HEK293T (cell line): ENCODE measurements around the gene MYLK.

Experiments
- CTCF ChIA-PET: fragments of 350-600 bp; formaldehyde crosslinking; extraction: SDS; loops from one replicate; lab custom pipeline; 2021; ENCODE audit warnings: antibody characterized with exemption, inconsistent platforms; lab: Yijun Ruan, JAX
- POLR2A ChIA-PET: fragments of 350-600 bp; formaldehyde crosslinking; extraction: SDS; loops from one replicate; lab custom pipeline; 2020; ENCODE audit warnings: antibody characterized with exemption, inconsistent platforms; lab: Yijun Ruan, JAX
- DNase-seq: peaks from one replicate; pipeline ENCODE4 v3.0.0; 2012; ENCODE audit warnings: mixed read lengths; ENCODE audit errors: extremely low spot score
- ARNT ChIP-seq: fragments of 450-650 bp; IDR thresholded peaks from 2 replicates; pipeline ENCODE4 v1.6.1; 2017; ENCODE audit warnings: mild to moderate bottlenecking
- BHLHE40 ChIP-seq: fragments of 450-650 bp; IDR thresholded peaks from 2 replicates; pipeline ENCODE4 v1.6.1; 2016; ENCODE audit warnings: mild to moderate bottlenecking, moderate library complexity, borderline replicate concordance
- CTBP1 ChIP-seq: fragments of 450-650 bp; IDR thresholded peaks from 2 replicates; pipeline ENCODE4 v1.6.1; 2016; ENCODE audit warnings: borderline replicate concordance
- ELF4 ChIP-seq: fragments of 450-650 bp; IDR thresholded peaks from 2 replicates; pipeline ENCODE4 v1.6.1; 2017; ENCODE audit warnings: antibody characterized with exemption
- FOXA1 ChIP-seq: fragments of 450-650 bp; IDR thresholded peaks from 2 replicates; pipeline ENCODE4 v1.6.1; 2016; ENCODE audit warnings: mild to moderate bottlenecking
- FOXK2 ChIP-seq: fragments of 450-650 bp; IDR thresholded peaks from 2 replicates; pipeline ENCODE4 v1.6.1; 2016; ENCODE audit warnings: mild to moderate bottlenecking
- FOXM1 ChIP-seq: fragments of 450-650 bp; IDR thresholded peaks from 2 replicates; pipeline ENCODE4 v1.6.1; 2017; ENCODE audit warnings: mild to moderate bottlenecking, borderline replicate concordance
- HDGF ChIP-seq: fragments of 450-650 bp; IDR thresholded peaks from 2 replicates; pipeline ENCODE4 v1.6.1; 2017; ENCODE audit warnings: antibody characterized with exemption, borderline replicate concordance
- L3MBTL2 ChIP-seq: fragments of 450-650 bp; conservative IDR thresholded peaks from 2 replicates; pipeline ENCODE4 v1.6.1; 2016; ENCODE audit warnings: mild to moderate bottlenecking
- LEF1 ChIP-seq: fragments of 450-650 bp; IDR thresholded peaks from 2 replicates; pipeline ENCODE4 v1.6.1; 2017; ENCODE audit warnings: mild to moderate bottlenecking, borderline replicate concordance
- NFRKB ChIP-seq: fragments of 450-650 bp; IDR thresholded peaks from 2 replicates; pipeline ENCODE4 v1.6.1; 2016; ENCODE audit warnings: mild to moderate bottlenecking, moderate library complexity
- SP1 ChIP-seq: fragments of 450-650 bp; IDR thresholded peaks from 2 replicates; pipeline ENCODE4 v1.6.1; 2017
- SUZ12 ChIP-seq: fragments of 450-650 bp; IDR thresholded peaks from 2 replicates; pipeline ENCODE4 v1.6.1; 2016; ENCODE audit warnings: mild to moderate bottlenecking
- TARDBP ChIP-seq: fragments of 450-650 bp; IDR thresholded peaks from 2 replicates; pipeline ENCODE4 v1.6.1; 2016
- ZNF384 ChIP-seq: fragments of 450-650 bp; IDR thresholded peaks from 2 replicates; pipeline ENCODE4 v1.6.1; 2016
- TF ChIP-seq, protein P1 (sequence below): fragments of 450-650 bp; IDR thresholded peaks from 2 replicates; pipeline ENCODE4 v1.6.1; 2016

Gene MYLK

DNA sequence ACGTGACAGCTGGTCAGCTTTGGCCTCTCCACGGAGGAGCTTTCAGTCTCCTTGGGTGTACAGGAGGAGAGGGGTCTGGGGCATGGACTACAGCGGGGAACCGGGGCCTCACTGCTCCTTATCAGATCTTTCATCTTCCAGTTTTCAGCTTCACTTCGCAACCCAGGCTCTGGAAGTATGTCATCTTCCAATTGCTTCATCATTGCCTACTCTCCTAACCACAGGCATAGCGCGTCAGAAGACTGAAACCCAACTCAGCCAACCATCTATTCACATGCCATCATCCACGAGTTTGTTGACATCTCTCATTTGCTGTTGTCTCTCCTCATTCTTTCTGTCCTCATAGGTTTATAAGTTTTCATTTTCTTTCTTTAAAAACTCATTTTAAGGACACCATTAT is 119.5 kb downstream of the MYLK start:
- ChIA-PET CTCF (no interaction called here), POLR2A (no interaction called here)
- no peak for TF ChIP-seq L3MBTL2
- TF ChIP-seq SP1: no peak
- TF ChIP-seq SUZ12: no peak
- no peak for TF ChIP-seq ELF4
- TF ChIP-seq LEF1: no peak
- TF ChIP-seq BHLHE40: no peak
- TF ChIP-seq HDGF: no peak
- TF ChIP-seq FOXA1: no peak
- no peak for TF ChIP-seq ARNT
- no peak for TF ChIP-seq ZNF384
- DNase-seq: no peak

DNA sequence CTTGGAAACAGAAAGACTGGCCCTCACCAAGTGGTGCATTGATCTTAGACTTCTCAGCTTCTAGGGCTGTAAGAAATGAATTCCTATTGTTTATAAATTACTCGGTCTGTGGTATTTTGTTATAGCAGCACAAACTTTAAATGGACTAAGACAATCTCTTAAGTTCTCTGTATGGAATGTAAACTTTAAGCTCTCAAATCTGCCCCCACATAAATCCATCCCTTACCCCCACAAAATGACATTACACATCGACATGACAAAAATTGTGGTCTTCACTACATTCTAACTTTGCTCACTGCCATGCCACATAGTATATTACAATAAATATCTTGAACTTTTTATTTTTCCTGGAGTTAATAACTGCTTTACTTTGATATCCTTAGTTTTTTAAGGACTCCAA is 121.3 kb downstream of the MYLK start:
- CTCF ChIA-PET: no interaction called here
- no peak for TF ChIP-seq SUZ12
- TF ChIP-seq BHLHE40: no peak
- POLR2A ChIA-PET: no interaction called here
- no peak for DNase-seq

- ChIA-PET POLR2A (no interaction called here), CTCF (no interaction called here)
- TF ChIP-seq HDGF (no peak), LEF1 (no peak), ARNT (no peak), BHLHE40 (no peak), ELF4 (no peak), L3MBTL2 (no peak), FOXK2 (no peak), FOXA1 (no peak), CTBP1 (no peak), NFRKB (no peak), SP1 (no peak), ZNF384 (no peak), FOXM1 (no peak), SUZ12 (no peak), TARDBP (no peak)
- TF ChIP-seq, protein P1, sequence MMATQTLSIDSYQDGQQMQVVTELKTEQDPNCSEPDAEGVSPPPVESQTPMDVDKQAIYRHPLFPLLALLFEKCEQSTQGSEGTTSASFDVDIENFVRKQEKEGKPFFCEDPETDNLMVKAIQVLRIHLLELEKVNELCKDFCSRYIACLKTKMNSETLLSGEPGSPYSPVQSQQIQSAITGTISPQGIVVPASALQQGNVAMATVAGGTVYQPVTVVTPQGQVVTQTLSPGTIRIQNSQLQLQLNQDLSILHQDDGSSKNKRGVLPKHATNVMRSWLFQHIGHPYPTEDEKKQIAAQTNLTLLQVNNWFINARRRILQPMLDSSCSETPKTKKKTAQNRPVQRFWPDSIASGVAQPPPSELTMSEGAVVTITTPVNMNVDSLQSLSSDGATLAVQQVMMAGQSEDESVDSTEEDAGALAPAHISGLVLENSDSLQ: no peak
These were observed 123.3 kb downstream of the MYLK start for GRCh38 chr3:123760817-123761216.

DNA sequence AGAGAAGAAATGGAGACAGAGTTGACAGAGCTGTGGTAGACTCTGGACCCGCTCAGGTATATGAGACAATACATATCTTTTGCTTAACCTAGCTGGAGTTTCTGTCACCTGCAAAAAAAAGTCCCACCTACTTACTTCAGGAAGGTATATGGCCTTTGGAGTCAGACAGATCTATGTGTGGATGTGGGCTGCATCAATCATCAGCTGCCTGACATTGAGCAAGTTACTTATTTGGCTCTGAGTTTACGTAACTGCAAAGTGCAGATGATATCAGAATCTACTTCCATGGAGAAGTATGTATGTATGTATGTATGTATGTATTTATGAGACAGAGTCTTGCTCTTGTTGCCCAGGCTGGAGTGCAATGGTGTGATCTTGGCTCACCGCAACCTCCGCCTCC is 124.3 kb downstream of the MYLK start:
- no peak for TF ChIP-seq SUZ12
- TF ChIP-seq CTBP1: no peak
- no peak for TF ChIP-seq ZNF384
- no peak for TF ChIP-seq L3MBTL2
- no peak for TF ChIP-seq LEF1
- no peak for TF ChIP-seq ELF4
- TF ChIP-seq TARDBP: no peak
- TF ChIP-seq FOXK2: no peak
- no peak for TF ChIP-seq SP1
- no peak for TF ChIP-seq HDGF
- no peak for DNase-seq
- CTCF ChIA-PET: no interaction called here
- POLR2A ChIA-PET: no interaction called here

More at GRCh38 chr3:123760817-123761216, 123.3 kb downstream of the MYLK start:
- no peak for DNase-seq

DNA sequence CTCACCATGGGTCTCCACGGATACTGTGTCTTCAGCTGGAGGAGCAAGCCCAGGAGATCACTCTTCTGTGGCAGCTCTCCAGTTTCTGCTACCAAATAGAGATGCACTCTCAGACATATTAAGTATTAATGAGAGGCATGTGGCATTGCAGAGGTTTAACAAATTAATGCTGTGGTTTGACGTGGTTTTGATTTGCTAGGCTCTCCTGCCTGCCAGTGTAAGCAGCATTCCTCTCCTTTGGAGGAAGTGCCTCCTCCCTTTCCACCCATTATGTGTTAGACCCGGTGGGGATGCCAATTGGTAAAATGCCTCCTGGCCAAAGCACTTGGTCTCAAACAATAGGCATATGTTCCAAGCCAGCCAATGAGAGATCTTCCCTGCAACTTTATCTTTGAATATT is 124.8 kb downstream of the MYLK start:
- CTCF ChIA-PET: no interaction called here
- POLR2A ChIA-PET: no interaction called here
- no peak for DNase-seq
- TF ChIP-seq ELF4: no peak
- TF ChIP-seq SUZ12: no peak
- TF ChIP-seq FOXA1: no peak
- TF ChIP-seq HDGF: no peak
- TF ChIP-seq LEF1: no peak

DNA sequence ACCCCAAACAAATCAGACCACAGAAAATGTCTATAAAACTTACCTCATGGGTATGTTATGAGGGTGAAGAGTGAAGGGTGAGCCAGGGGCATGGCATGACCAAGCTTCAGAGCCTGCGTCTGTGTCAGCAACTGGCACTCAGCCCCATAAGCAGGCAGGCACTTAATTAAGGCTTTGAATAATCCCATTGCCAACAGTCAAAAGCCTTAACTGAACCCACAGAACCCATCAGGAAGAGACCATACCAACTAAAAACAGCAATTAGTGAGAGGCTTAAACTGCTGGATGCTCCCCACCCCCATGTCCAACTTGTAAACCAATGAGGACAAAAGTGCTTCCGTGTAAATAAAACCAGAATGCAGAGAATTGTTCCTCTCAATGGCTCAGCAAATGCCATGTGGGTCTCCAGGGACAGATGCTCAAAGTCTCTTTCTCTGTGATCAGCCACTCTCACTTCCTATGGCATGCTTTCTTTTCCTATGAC is 126.0 kb downstream of the MYLK start:
- TF ChIP-seq ARNT: no peak
- TF ChIP-seq LEF1: no peak
- no peak for TF ChIP-seq ELF4
- no peak for TF ChIP-seq FOXA1
- no peak for TF ChIP-seq HDGF
- TF ChIP-seq, protein P1: no peak
- TF ChIP-seq TARDBP: no peak
- no peak for TF ChIP-seq FOXM1
- no peak for TF ChIP-seq ZNF384
- TF ChIP-seq L3MBTL2: no peak
- TF ChIP-seq NFRKB: no peak
- no peak for TF ChIP-seq FOXK2
- POLR2A ChIA-PET: no interaction called here
- CTCF ChIA-PET: no interaction called here
- no peak for DNase-seq

- POLR2A ChIA-PET: no interaction called here
- CTCF ChIA-PET: no interaction called here
- no peak for DNase-seq
- TF ChIP-seq FOXM1: no peak
- no peak for TF ChIP-seq TARDBP
- no peak for TF ChIP-seq L3MBTL2
- TF ChIP-seq FOXA1: no peak
- no peak for TF ChIP-seq ZNF384
- no peak for TF ChIP-seq ARNT
- TF ChIP-seq, protein P1: no peak
- TF ChIP-seq HDGF: no peak
- TF ChIP-seq BHLHE40: no peak
- TF ChIP-seq NFRKB: no peak
- TF ChIP-seq CTBP1: no peak
- TF ChIP-seq ELF4: no peak
- no peak for TF ChIP-seq SP1
- no peak for TF ChIP-seq SUZ12
- TF ChIP-seq FOXK2: no peak
- no peak for TF ChIP-seq LEF1
These were observed 126.7 kb downstream of the MYLK start for GRCh38 chr3:123757281-123757940.
